Activated CD4-positive, alpha-beta T cell treated with anti-CD3 and anti-CD28 coated beads for 48 hours (primary cell): ENCODE data around the gene INTS12.
"Not testable (repeated sequence)": the region's sequence is repeated elsewhere in the genome, so short reads cannot be mapped to it uniquely, and the experiment has no call there.

Experiments used
- DNase-seq: peaks from one replicate; pipeline ENCODE4 v3.0.0-alpha.2; 2020

Gene INTS12

GRCh38 chr4:105708181-105709080, at the start of gene INTS12, which contains the start of gene GSTCD:
TSS of gene INTS12 (minus strand) at chr4:105708689. CDS start at chr4:105700005, 8,684 bp downstream.
TSS of gene GSTCD (plus strand) at chr4:105708784. CDS start at chr4:105717614, 8,830 bp downstream.
- DNase-seq, result peak; percentile 93

GRCh38 chr4:105755375-105755774, 46.9 kb upstream of the INTS12 start:
- DNase-seq, result no peak

GRCh38 chr4:105753361-105753760, 44.9 kb upstream of the INTS12 start:
- DNase-seq, result no peak

- no peak for DNase-seq
Observed at GRCh38 chr4:105751718-105752299, 43.3 kb upstream of the INTS12 start.

- DNase-seq, result no peak
Observed at GRCh38 chr4:105748222-105748621, 39.7 kb upstream of the INTS12 start.

GRCh38 chr4:105741548-105741947, 33.1 kb upstream of the INTS12 start:
- no peak for DNase-seq

- DNase-seq, result not testable (repeated sequence)
Observed at GRCh38 chr4:105735217-105735616, 26.7 kb upstream of the INTS12 start.

GRCh38 chr4:105729895-105730294, 21.4 kb upstream of the INTS12 start:
- not testable (repeated sequence) for DNase-seq

- DNase-seq, result no peak
Observed at GRCh38 chr4:105725623-105726022, 17.1 kb upstream of the INTS12 start.

- DNase-seq, result no peak
Observed at GRCh38 chr4:105719204-105719603, 10.7 kb upstream of the INTS12 start.

- no peak for DNase-seq
Observed at GRCh38 chr4:105715692-105716278, 7.3 kb upstream of the INTS12 start.

- DNase-seq, result no peak
Observed at GRCh38 chr4:105714932-105715331, 6.4 kb upstream of the INTS12 start.

GRCh38 chr4:105714071-105714521, 5.6 kb upstream of the INTS12 start:
- DNase-seq, result no peak

GRCh38 chr4:105712766-105713165, 4.3 kb upstream of the INTS12 start:
- no peak for DNase-seq

GRCh38 chr4:105710678-105711077, 2.2 kb upstream of the INTS12 start:
- DNase-seq, result no peak

GRCh38 chr4:105710012-105710600, 1.6 kb upstream of the INTS12 start:
- DNase-seq, result no peak

- DNase-seq, result peak; percentile 29
Observed at GRCh38 chr4:105709081-105709450, 577 bp upstream of the INTS12 start.

GRCh38 chr4:105707782-105708180, 708 bp downstream of the INTS12 start:
- no peak for DNase-seq

- DNase-seq, result no peak
Observed at GRCh38 chr4:105698607-105699006, 9.9 kb downstream of the INTS12 start.

- DNase-seq, result not testable (repeated sequence)
Observed at GRCh38 chr4:105695832-105696231, 12.7 kb downstream of the INTS12 start.

- not testable (repeated sequence) for DNase-seq
Observed at GRCh38 chr4:105694812-105695211, 13.7 kb downstream of the INTS12 start.

GRCh38 chr4:105686571-105686970, 21.9 kb downstream of the INTS12 start:
- no peak for DNase-seq

GRCh38 chr4:105683038-105683437, 25.5 kb downstream of the INTS12 start:
- no peak for DNase-seq
